SK-N-MC (cell line): ENCODE data around the gene KCNJ10.

ENCODE experiments used
- DNase-seq: peaks from one replicate; pipeline ENCODE4 v3.0.0-alpha.2; 2011; ENCODE audit warnings: low read depth, low spot score
- H3K27ac ChIP-seq: fragments of 200-600 bp; sonication (generic); 2 replicates; pipeline ENCODE4 v1.5.1; 2016; ENCODE audit warnings: mixed run types
- H3K36me3 ChIP-seq: fragments of 200-600 bp; sonication (generic); 2 replicates; pipeline ENCODE4 v1.6.1; 2017; ENCODE audit warnings: antibody characterized with exemption, low read length, mixed read lengths; ENCODE audit not compliant: insufficient read depth
- H3K4me3 ChIP-seq: fragments of 200-600 bp; sonication (generic); 2 replicates; pipeline ENCODE4 v1.5.1; 2016
- H3K9ac ChIP-seq: fragments of 200-600 bp; sonication (generic); 2 replicates; pipeline ENCODE4 v1.8.0; 2017; ENCODE audit warnings: mixed run types, mixed read lengths; ENCODE audit not compliant: insufficient read length
- H3K9me3 ChIP-seq: fragments of 200-600 bp; sonication (generic); 2 replicates; pipeline ENCODE4 v1.6.1; 2017; ENCODE audit warnings: low read depth, mild to moderate bottlenecking, antibody characterized with exemption, low read length, moderate library complexity, mixed read lengths
- EZH2 ChIP-seq: fragments of 200-600 bp; sonication (generic); IDR thresholded peaks from one replicate; pipeline ENCODE4 v1.6.1; 2017; ENCODE audit warnings: antibody characterized with exemption
- FOXP2 ChIP-seq: optimal IDR thresholded peaks from 2 replicates; pipeline ENCODE3; 2011; ENCODE audit warnings: mild to moderate bottlenecking, moderate library complexity; ENCODE audit not compliant: insufficient read depth; ENCODE audit errors: extremely low read length, control extremely low read depth
- POLR2AphosphoS5 ChIP-seq: IDR thresholded peaks from 2 replicates; pipeline ENCODE4 v1.6.1; 2012; ENCODE audit warnings: mild to moderate bottlenecking, low read depth, low read length, borderline replicate concordance

KCNJ10 gene

DNA sequence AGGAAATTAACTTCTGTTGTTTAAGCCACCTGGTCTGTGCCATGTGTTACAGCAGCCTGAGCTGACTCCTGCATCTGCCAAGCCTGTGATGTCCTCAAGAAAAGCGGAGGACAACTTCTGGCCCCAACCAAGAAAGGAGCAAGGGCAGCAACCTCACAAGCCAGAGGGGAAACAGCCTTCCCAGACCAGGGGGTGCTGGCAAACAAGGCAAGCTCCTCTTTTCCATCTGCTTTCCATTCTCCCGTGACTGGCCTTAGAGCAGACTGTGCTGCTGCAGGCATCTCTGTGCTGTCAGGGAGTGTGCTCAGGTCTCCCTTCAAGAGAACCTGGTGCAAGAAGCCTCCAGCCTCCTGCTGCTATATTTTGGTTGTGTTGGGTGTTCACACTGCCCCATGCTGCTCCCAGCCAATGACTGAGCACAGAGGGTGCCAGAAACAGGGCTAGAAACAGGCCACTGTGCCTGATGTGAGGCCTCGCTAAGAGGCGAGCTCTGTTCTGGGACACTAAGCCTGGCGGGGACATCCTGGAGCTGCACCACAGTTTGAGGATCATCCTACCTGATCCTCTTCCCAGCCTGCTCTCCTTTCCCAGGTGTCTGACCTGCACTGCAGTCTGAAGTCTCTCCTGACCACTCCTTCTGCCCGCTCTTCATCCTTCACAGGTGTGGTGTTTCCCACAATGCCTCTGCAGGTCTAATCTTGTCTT lies 88.5 kb downstream of the KCNJ10 start:
- Histone ChIP-seq H3K27ac (no peak overlapping the region), H3K36me3 (no peaks in the 10 kb centered on the region), H3K9me3 (no peaks in the 10 kb centered on the region), H3K4me3 (no peak overlapping the region), H3K9ac (no peak overlapping the region)
- TF ChIP-seq EZH2 (no peak), POLR2AphosphoS5 (no peak), FOXP2 (no peak)
- DNase-seq = no peak

DNA sequence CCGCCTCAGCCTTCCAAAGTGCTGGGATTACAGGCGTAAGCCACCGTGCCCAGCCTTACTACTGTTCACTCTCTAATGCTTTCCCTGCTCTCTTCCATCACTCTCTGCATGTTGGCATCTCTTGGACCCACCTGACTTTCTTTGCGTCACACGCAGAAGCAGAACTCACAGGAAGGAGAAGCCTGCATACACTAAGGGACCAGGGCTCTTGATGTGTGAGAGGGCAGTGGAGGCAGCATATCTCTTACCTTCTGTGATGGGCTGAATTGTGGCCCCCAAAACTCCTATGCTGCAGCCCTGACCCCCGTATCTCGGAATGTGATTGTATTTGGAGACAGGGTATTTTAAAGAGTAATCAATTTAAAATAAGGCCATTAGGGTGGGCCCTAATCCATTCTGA lies 89.2 kb downstream of the KCNJ10 start:
- TF ChIP-seq POLR2AphosphoS5 (no peak), EZH2 (no peak), FOXP2 (no peak)
- Histone ChIP-seq H3K4me3 (no peak overlapping the region), H3K27ac (no peak overlapping the region), H3K36me3 (no peaks in the 10 kb centered on the region), H3K9me3 (no peaks in the 10 kb centered on the region), H3K9ac (no peak overlapping the region)
- DNase-seq = no peak

DNA sequence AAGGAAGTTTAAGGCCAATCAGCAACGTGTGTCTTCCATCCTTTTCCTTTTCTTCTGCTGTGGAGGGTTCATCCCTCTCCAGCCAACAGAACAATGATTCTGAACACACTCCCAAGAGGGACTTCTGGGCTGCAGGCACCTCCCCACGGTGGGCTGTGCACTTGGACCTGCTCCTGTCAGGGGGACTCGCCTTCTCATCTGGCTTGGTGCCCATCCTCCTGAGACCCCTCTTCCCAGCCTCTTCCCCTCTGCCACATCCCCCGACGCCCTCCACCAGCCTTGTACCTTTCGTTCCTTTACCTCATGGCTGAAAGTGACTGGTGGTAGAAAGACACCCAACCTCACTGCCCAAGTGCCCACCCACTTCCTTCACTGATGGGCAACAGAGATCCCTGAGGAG lies 89.9 kb downstream of the KCNJ10 start:
- DNase-seq = no peak
- no peak overlapping the region for H3K9ac ChIP-seq
- H3K4me3 ChIP-seq = no peak overlapping the region
- H3K9me3 ChIP-seq = no peaks in the 10 kb centered on the region
- H3K27ac ChIP-seq = no peak overlapping the region
- no peak for TF ChIP-seq POLR2AphosphoS5
- TF ChIP-seq FOXP2 = no peak
- no peak for TF ChIP-seq EZH2
- no peaks in the 10 kb centered on the region for H3K36me3 ChIP-seq

DNA sequence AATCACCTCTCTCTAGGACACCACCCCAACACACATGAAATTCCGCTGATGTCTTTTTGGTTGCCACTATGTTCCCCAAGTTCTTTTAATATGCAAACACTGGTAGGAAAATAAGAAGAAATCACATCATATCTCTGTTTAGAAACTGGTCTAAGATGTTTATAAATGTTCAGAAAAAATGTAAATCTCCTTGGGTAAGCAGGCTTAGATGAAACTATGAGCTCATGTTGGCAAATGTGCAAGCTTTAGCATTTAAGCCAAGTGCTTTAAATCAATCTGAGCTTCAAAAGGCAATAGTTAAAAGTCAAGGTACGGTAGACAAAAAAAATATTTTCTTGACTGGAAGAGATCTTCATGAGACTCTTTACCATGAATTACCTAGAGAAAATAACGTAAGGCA lies 90.7 kb downstream of the KCNJ10 start:
- TF ChIP-seq EZH2 = no peak
- TF ChIP-seq POLR2AphosphoS5 = no peak

DNA sequence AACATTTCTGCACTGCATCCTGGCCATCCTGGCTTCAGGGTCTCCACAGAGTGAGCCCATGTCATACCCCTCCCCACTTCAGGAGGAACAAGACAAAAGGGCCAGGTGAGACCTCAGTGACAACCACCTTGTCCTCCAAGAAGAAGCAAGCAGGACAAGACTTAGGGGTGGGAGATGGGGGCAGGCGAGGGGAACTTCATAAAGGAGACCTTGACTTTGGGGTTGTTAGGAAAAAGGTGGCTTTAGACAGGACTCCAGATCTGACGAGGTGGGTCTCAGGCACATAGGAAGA lies 91.9 kb downstream of the KCNJ10 start:
- H3K27ac ChIP-seq = no peak overlapping the region
- no peak overlapping the region for H3K9ac ChIP-seq
- no peak for TF ChIP-seq POLR2AphosphoS5
- H3K4me3 ChIP-seq = no peak overlapping the region
- H3K9me3 ChIP-seq = no peaks in the 10 kb centered on the region
- no peak for DNase-seq
- no peaks in the 10 kb centered on the region for H3K36me3 ChIP-seq

More for the DNA sequence above, 90.7 kb downstream of the KCNJ10 start:
- DNase-seq = no peak
- H3K27ac ChIP-seq = no peak overlapping the region
- H3K9me3 ChIP-seq = no peaks in the 10 kb centered on the region
- H3K4me3 ChIP-seq = no peak overlapping the region
- no peak overlapping the region for H3K9ac ChIP-seq
- no peaks in the 10 kb centered on the region for H3K36me3 ChIP-seq

DNA sequence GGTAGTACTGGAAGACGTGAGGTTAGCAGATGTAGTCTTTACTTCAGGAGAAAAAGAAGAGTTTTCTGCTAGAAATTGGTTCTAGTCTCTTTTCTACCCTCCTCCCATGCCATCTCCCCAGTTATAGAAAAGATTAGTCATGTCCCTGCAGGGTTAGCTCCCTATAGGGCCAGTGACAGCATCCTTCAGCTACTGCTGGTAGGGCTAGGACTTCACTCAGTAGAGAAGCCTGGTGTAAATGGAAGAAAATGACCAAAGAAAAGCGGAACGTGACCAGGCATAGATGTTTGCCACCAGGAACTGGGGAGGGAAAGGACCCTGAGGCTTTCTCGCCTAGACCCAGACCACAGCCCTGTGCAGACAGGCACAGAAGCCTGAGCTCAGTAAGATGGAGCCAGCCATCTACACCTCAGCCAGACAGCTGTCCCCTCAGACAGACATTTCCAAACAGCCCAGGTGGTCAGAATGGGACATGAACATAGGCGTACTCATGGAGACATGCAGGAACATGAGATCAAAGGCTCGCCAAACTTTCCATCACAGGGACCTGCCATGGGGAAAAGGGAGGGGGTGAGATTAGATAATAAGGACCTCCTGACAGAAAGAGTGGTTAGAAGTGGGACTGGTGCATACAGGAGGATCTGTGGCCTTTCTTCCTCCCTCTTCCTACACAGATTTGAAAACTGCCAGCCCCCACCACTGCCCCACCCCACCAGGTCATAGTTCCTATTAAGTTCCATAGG lies 92.4 kb downstream of the KCNJ10 start:
- TF ChIP-seq EZH2 (no peak), POLR2AphosphoS5 (no peak), FOXP2 (no peak)
- Histone ChIP-seq H3K36me3 (no peaks in the 10 kb centered on the region), H3K4me3 (no peak overlapping the region), H3K9ac (no peak overlapping the region), H3K27ac (no peak overlapping the region), H3K9me3 (no peaks in the 10 kb centered on the region)
- no peak for DNase-seq

DNA sequence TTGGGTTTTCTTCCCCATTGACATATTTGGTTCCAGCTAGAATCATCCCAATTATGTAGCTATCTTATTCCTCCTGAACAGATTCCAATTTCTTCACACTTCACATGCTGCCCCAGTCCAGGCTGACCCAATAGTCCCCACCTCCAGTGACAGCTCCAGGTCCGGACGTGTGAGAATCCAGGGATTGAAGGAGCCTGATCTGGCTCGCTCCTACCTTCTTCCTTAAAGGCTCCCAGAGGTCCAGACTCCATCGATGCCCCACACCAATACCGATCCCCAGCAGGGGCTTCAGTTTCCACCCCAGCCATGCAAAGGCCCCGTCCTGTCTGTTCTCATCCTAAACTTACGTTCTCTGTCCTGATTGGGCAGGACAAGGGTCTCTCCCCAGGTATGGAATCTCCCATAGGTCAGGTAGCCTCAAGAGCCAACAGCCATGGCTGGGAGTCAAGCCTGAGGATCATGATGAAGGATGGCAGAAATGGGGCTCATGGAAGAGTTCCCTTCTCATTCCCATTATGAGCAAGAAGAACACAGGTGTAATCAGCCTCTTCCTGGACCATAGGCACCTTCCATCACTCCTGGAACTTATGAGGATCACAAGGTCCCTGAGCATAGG lies 95.5 kb downstream of the KCNJ10 start:
- no peaks in the 10 kb centered on the region for H3K9me3 ChIP-seq
- no peak overlapping the region for H3K4me3 ChIP-seq
- H3K27ac ChIP-seq = no peak overlapping the region
- no peak for DNase-seq
- H3K9ac ChIP-seq = no peak overlapping the region
- H3K36me3 ChIP-seq = no peaks in the 10 kb centered on the region
- TF ChIP-seq EZH2 = no peak
- TF ChIP-seq FOXP2 = no peak
- TF ChIP-seq POLR2AphosphoS5 = no peak

DNA sequence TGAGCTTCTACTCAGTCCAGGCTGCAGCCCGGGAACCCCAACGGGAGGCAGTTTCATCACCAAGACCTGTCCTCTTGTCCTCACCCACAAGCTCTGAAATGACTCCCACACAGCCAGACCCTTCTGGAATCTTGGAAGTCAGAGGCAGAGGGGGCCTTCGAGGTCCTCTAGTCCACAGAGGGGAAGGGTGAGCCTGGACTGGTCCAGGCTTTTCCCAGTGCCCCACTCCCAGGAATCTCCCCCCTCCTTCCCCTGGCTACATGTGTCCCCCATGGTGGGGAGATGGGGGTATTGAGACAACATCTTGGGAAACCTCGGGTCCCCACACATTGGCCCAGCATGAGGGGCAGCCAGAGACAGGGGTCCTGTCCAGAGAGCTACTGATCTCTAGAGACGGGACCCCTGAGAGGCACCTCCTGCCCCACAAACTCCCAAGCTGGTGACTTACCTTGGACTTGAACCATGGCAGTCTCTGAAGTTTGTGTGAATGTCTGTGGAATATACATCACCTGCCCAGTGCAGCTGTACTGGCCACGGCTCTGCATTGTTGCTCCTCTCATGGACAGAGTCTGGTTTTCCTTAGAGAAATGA lies 96.5 kb downstream of the KCNJ10 start:
- Histone ChIP-seq H3K9me3 (no peaks in the 10 kb centered on the region), H3K4me3 (no peak overlapping the region), H3K36me3 (no peaks in the 10 kb centered on the region), H3K27ac (no peak overlapping the region), H3K9ac (no peak overlapping the region)
- no peak for DNase-seq
- TF ChIP-seq POLR2AphosphoS5 = no peak
- TF ChIP-seq EZH2 = no peak
- no peak for TF ChIP-seq FOXP2
